GM10266 (cell line): ENCODE data around the gene KANSL2.
"Not testable (repeated sequence)": the region's sequence is repeated elsewhere in the genome, so short reads cannot be mapped to it uniquely, and the experiment has no call there.

Source experiments
- DNase-seq: peaks from one replicate; pipeline ENCODE4 v3.0.0; 2012; ENCODE audit errors: extremely low spot score
- TF ChIP-seq, protein P1 (sequence below): IDR thresholded peaks from 2 replicates; pipeline ENCODE4 v1.5.1; 2012; ENCODE audit warnings: mild to moderate bottlenecking, low read depth; ENCODE audit not compliant: control insufficient read depth, insufficient read depth; ENCODE audit errors: missing control alignments

KANSL2 gene, protein sequence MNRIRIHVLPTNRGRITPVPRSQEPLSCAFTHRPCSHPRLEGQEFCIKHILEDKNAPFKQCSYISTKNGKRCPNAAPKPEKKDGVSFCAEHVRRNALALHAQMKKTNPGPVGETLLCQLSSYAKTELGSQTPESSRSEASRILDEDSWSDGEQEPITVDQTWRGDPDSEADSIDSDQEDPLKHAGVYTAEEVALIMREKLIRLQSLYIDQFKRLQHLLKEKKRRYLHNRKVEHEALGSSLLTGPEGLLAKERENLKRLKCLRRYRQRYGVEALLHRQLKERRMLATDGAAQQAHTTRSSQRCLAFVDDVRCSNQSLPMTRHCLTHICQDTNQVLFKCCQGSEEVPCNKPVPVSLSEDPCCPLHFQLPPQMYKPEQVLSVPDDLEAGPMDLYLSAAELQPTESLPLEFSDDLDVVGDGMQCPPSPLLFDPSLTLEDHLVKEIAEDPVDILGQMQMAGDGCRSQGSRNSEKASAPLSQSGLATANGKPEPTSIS

DNA sequence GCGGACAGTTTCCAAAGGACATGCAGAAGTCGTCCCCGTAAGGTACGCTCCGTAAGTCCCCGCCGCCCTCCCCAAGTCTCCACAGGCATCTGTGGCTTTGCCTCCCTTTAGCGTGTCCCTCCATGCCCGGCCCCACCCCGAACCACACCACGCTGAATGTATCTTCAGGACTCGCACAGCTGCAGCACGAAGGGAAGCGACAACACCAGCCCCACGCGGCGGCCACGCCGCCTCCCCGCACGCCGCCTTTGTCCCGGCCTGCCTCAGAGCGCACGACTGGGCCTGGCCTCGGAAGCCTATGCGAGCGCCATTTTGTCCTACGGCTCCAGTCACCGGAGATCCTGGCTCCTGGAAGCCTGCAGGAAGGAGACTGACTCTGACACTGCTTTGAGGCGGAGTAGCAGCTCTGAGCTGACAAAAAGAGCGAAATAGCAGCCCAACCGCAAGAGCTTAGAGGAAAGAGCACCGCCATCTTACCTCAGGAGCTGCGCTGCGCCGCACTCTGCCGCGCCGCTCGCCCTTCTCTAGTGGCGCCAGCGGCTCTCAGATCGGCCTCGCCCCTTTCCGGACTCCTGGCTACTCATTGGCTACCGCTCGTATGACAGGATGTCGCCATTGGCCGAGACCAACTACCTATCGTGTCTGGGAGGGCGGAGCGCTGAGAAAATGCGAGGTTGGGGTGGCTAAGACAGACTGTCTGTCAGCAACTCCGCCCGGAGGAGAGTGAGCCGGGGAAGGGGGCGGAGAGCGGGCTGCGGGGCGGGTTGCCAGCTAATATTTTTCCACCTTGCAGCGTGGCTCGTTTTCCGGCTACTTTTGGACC, at the start of gene KANSL2:
Gene KANSL2, minus strand, starts transcription at position 529 of the 823 bp plus-strand sequence. CDS start 606 bp downstream, outside the sequence.
- TF ChIP-seq, protein P1, sequence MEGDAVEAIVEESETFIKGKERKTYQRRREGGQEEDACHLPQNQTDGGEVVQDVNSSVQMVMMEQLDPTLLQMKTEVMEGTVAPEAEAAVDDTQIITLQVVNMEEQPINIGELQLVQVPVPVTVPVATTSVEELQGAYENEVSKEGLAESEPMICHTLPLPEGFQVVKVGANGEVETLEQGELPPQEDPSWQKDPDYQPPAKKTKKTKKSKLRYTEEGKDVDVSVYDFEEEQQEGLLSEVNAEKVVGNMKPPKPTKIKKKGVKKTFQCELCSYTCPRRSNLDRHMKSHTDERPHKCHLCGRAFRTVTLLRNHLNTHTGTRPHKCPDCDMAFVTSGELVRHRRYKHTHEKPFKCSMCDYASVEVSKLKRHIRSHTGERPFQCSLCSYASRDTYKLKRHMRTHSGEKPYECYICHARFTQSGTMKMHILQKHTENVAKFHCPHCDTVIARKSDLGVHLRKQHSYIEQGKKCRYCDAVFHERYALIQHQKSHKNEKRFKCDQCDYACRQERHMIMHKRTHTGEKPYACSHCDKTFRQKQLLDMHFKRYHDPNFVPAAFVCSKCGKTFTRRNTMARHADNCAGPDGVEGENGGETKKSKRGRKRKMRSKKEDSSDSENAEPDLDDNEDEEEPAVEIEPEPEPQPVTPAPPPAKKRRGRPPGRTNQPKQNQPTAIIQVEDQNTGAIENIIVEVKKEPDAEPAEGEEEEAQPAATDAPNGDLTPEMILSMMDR = no peak
- peak; percentile 96 for DNase-seq

DNA sequence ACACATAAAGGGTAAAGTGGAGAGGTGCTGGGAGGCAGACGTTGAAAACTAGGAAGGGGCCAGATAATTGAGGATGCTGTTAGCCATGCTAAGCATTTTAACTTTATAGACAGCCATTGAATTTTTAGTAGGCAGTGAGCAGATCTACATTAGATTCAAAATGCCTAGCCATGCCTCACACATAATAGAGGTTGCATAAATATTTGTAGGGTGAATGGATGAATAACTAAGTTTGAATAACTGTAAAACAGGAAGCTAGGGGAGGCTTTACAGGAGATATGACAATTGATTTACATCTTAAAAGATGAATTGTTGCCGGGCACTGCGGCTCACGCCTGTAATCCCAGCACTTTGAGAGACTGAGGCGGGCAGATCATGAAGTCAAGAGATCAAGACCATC, 46.8 kb upstream of the KANSL2 start:
- DNase-seq = no peak
- TF ChIP-seq, protein P1 = no peak

DNA sequence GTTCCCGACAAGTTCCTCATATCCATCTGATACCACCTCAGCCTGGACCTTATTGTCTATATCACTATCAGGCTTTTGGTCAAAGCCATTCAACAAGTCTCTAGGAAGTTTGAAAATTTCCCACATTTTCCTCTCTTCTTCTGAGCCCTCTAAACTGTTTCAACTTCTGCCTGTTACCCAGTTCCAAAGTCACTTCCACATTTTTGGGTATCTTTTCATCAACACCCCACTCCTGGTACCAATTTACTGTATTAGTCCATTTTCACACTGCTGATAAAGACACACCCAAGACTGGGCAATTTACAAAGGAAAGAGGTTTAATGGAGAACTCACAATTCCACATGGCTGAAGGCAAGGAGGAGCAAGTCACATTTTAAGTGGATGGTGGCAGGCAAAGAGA, 38.7 kb upstream of the KANSL2 start:
- not testable (repeated sequence) for DNase-seq

DNA sequence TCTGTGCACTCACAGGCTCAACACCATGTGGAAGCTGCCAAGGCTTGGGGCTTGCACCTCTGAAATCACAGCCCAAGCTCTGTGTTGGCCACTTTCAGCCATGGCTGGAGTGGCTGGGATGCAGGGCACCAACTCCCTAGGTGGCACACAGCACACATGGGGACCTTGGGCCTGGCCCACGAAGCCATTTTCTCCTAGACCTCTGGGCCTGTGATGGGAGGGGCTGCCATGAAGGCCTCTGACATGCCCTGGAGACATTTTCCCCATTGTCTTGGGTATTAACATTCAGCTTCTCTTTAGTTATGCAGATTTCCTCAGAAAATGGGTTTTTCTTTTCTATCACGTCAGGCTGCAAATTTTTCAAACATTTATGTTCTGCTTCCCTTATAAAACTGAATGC, 38.1 kb upstream of the KANSL2 start:
- not testable (repeated sequence) for DNase-seq

DNA sequence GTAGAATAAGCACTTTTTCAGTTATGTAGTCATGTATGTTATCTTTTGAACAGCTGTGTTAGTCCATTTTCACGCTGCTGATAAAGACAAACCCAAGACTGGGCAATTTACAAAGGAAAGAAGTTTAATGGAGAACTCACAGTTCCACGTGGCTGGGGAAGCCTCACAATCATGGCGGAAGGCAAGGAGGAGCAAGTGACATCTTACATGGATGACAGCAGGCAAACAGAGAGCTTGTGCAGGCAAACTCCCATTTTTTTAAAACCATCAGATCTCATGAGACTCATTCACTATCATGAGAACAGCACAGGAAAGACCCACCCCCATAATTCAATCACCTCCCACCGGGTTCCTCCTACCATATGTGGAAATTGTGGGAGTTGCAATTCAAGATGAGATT, 37.0 kb upstream of the KANSL2 start:
- DNase-seq = not testable (repeated sequence)

DNA sequence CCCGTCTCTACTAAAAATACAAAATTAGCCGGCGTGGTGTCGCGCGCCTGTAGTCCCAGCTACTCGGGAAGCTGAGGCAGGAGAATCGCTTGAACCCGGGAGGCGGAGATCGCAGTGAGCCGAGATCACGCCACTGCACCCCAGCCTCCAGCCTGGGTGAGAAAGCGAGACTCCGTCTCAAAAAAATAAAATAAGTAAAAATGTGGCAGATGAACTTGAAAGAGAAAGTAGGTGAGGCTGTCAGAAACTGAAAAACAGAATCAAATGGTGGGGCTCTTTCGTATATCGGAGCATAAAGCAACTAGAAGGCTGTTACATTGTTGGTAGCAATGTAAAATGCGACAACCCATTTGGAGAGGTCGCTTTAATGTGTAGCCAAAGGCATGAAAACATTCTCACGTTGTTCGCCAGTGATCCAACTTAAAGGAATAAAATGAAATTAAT, 35.2 kb upstream of the KANSL2 start:
- peak; percentile 53 for DNase-seq
- TF ChIP-seq, protein P1 = no peak

DNA sequence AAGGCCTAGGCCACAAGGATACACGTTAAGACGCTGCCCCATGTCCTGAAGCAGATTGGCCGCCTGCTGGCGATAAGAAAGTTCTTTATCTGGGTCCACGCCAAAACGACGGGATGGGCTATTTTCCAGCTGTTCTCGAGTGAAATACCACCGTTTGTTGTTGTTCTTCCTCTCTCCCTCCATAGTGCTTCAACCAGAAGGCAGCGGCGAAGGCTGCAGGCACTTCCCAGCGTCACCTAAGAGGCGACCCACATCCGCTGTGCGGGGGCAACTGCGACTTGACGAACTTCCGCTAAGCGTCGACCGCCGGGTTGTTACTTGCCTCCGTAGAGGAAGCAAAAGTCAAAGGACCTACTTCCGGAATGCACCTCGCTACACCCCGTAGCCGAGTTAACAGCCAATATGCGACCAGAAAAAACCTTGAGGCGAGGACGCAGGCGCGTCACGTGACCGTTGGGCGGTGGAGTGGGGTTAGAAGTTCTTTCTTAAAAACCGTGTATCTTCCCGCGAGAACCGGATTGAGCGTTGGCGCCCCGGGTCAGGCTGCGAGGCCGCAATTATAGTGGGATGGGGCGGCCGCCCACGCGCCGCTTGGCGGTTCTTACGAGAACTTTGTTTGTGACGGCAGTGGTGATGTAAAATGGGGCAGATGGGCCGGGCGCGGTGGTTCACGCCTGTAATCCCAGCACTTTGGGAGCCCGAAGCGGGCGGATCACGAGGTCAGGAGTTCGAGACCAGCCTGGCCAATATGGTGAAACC, 34.6 kb upstream of the KANSL2 start, which contains the start of gene CCNT1:
Gene CCNT1, minus strand, starts transcription at position 215 of the 759 bp plus-strand sequence. Its CDS starts 32 bp downstream, at position 183.
- TF ChIP-seq, protein P1 = no peak
- DNase-seq = peak; percentile 97

DNA sequence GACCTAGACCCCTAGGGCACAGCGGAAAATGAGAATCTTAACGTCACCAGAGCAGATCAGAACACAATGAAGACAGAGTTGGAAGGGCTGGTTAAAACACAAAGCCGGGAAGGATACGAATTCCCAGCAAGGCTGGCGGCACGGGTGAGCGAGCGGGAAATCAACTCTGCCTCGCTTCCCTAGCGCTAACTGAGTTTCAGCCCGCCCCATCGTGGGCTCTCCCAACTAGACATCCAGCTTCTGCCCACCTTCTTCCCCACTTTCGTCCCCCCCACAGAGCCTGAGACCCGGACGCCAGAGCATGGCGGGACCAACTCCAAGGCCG, 34.1 kb upstream of the KANSL2 start:
- TF ChIP-seq, protein P1 = no peak
- DNase-seq = no peak
